Measurements from ENCODE around the gene SYT5. TPM values are rescaled to one million over a fixed set of nuclear protein-coding genes. Genes with fewer than 3 reads are reported as not detected.

Gene SYT5
- total and polyA plus RNA-seq, 2 of the 13 experiments (the other 11 are each of a cell fraction or from before 2014, with no cell fraction given), result not detected

- no peak; the same call in 1 of the 2 replicates for TF ChIP-seq ZNF160 (CRISPR knock-in tag; IDR thresholded peaks at IDR 0.05)
- peak; percentile 1; the same call in 1 of the 2 replicates for TF ChIP-seq CTCF (CRISPR knock-in tag; IDR thresholded peaks at IDR 0.05)
- TF ChIP-seq ZNF543 (CRISPR knock-in tag; IDR thresholded peaks at IDR 0.05), result peak; percentile 74
- TF ChIP-seq ZNF343 (CRISPR knock-in tag; IDR thresholded peaks at IDR 0.05), result peak; percentile 61; the same call in 1 of the 2 replicates
- no peak for TF ChIP-seq MBNL3 (CRISPR knock-in tag; conservative IDR thresholded peaks at IDR 0.05)
- peak; percentile 98 for TF ChIP-seq TGIF2 (CRISPR knock-in tag; IDR thresholded peaks at IDR 0.05)
- TF ChIP-seq, protein P1, sequence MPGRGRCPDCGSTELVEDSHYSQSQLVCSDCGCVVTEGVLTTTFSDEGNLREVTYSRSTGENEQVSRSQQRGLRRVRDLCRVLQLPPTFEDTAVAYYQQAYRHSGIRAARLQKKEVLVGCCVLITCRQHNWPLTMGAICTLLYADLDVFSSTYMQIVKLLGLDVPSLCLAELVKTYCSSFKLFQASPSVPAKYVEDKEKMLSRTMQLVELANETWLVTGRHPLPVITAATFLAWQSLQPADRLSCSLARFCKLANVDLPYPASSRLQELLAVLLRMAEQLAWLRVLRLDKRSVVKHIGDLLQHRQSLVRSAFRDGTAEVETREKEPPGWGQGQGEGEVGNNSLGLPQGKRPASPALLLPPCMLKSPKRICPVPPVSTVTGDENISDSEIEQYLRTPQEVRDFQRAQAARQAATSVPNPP (CRISPR knock-in tag; IDR thresholded peaks at IDR 0.05), result peak; percentile 71
- no peak for TF ChIP-seq TCF12 (IDR thresholded peaks at IDR 0.05)
- TF ChIP-seq TCF12 (CRISPR knock-in tag; IDR thresholded peaks at IDR 0.05), result peak; percentile 88
- TF ChIP-seq ZNF484 (CRISPR knock-in tag; IDR thresholded peaks at IDR 0.05; ENCODE audit: borderline replicate concordance, low read depth), result no peak; the same call in 1 of the 2 replicates
- peak; percentile 87 for TF ChIP-seq TARDBP (CRISPR knock-in tag; IDR thresholded peaks at IDR 0.05)
- TF ChIP-seq ZNF740 (CRISPR knock-in tag; IDR thresholded peaks at IDR 0.05), result peak; percentile 57; the same call in 1 of the 2 replicates
- TF ChIP-seq, protein P2, sequence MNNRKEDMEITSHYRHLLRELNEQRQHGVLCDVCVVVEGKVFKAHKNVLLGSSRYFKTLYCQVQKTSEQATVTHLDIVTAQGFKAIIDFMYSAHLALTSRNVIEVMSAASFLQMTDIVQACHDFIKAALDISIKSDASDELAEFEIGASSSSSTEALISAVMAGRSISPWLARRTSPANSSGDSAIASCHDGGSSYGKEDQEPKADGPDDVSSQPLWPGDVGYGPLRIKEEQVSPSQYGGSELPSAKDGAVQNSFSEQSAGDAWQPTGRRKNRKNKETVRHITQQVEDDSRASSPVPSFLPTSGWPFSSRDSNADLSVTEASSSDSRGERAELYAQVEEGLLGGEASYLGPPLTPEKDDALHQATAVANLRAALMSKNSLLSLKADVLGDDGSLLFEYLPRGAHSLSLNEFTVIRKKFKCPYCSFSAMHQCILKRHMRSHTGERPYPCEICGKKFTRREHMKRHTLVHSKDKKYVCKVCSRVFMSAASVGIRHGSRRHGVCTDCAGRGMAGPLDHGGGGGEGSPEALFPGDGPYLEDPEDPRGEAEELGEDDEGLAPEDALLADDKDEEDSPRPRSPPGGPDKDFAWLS (CRISPR knock-in tag; IDR thresholded peaks at IDR 0.05; ENCODE audit: borderline replicate concordance), result no peak
- peak; percentile 88 for TF ChIP-seq THRA (CRISPR knock-in tag; IDR thresholded peaks at IDR 0.05; ENCODE audit: borderline replicate concordance)
- peak; percentile 86 for TF ChIP-seq ZSCAN22 (CRISPR knock-in tag; IDR thresholded peaks at IDR 0.05)
- peak; percentile 86; the same call in 1 of the 2 replicates for TF ChIP-seq ZNF30 (CRISPR knock-in tag; IDR thresholded peaks at IDR 0.05)
Measured at GRCh38 chr19:55216461-55217198, 36.5 kb upstream of the SYT5 start (continued).
